GM12891 (cell line): ENCODE data around the gene RASGRP1.

Experiments
- PAX5 ChIP-seq: IDR thresholded peaks from 2 replicates; pipeline ENCODE4 v1.6.1; 2011; ENCODE audit warnings: low read length, moderate library complexity, mild to moderate bottlenecking; ENCODE audit not compliant: insufficient read depth, severe bottlenecking
- POLR2A ChIP-seq: IDR thresholded peaks from 2 replicates; pipeline ENCODE4 v1.6.1; 2011; ENCODE audit warnings: low read depth, low read length, control low read depth
- POLR2AphosphoS5 ChIP-seq: IDR thresholded peaks from 2 replicates; pipeline ENCODE4 v1.6.1; 2011; ENCODE audit warnings: low read depth, low read length, control low read depth

- TF ChIP-seq POLR2A (no peak), POLR2AphosphoS5 (no peak), PAX5 (no peak)
These were observed 61.1 kb downstream of the RASGRP1 start for GRCh38 chr15:38503496-38503895.
